ENCODE data around the gene ARX.
A peak's percentile ranks its signal among the peaks of the same experiment; 100 is the strongest.

Gene ARX

DNA sequence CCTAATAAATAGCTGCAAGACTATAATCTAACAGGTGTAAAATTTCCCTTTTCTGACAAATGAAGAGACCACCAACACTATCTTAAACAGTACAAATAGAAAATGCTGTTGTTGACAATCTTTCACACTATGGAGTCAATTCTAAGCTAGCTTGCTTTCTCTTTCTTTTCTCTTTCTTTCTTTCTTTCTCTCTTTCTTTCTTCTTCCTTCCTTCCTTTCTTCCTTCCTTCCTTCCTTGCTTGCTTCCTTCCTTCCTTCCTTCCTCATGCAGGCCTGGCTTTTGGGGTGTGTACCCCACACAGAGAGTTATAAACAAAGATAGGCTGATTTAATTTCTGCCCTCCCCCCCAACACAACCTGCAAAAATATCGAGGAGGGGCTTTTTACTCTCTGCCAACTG is 8.1 kb upstream of the ARX start:
- no peak overlapping the region for H3K4me3 ChIP-seq (replicated peaks; ENCODE audit: low read depth, low read length)
- DNase-seq (ENCODE audit: extremely low read depth, low read depth), result no peak
- TF ChIP-seq, protein P1, sequence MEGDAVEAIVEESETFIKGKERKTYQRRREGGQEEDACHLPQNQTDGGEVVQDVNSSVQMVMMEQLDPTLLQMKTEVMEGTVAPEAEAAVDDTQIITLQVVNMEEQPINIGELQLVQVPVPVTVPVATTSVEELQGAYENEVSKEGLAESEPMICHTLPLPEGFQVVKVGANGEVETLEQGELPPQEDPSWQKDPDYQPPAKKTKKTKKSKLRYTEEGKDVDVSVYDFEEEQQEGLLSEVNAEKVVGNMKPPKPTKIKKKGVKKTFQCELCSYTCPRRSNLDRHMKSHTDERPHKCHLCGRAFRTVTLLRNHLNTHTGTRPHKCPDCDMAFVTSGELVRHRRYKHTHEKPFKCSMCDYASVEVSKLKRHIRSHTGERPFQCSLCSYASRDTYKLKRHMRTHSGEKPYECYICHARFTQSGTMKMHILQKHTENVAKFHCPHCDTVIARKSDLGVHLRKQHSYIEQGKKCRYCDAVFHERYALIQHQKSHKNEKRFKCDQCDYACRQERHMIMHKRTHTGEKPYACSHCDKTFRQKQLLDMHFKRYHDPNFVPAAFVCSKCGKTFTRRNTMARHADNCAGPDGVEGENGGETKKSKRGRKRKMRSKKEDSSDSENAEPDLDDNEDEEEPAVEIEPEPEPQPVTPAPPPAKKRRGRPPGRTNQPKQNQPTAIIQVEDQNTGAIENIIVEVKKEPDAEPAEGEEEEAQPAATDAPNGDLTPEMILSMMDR (IDR thresholded peaks at IDR 0.05; ENCODE audit: low read depth, low read length, missing control alignments), result no peak

DNA sequence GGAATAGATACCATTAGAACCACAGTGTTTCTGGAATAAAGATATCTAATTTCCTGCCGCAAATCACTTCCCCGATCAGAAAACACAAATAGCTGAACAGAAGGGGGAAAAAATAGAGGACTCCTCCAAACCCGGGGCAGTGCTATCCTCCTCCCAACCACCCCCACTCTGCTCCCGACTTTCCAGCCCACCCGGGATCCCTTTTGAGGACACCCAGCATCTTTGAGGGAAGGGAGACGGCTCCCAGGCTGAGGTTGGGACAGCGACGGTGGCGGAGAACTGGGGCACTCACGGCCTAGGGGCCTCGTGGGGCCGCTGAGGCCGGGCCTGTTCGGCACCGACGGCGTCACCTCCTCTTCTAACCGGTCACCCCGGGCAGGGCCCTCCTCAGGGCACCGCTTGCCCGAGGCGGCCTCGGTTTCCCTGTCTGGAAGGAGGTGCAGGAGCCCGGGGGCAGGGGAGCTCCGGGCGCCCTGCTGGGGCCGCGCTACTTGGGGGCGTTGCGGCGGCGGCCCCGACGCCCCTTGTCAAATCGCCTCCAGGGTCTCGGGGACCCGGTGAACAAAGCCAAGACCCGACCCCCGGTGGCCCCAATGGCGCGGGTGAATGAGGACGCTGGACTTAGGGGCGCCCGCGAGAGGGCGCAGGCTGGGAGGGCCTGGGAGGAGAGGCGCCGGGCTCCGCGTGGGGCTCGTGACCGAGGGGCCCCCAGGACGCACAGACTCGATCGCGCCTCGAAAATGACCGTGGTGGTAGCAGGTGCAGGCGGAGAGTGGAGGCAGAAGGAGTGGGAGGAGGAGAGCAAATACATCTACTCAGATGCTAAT is 6.9 kb upstream of the ARX start:
- DNase-seq (ENCODE audit: extremely low read depth, low read depth), result no peak
- H3K4me3 ChIP-seq (replicated peaks; ENCODE audit: low read depth, low read length), result no peak overlapping the region
- TF ChIP-seq, protein P1 (IDR thresholded peaks at IDR 0.05; ENCODE audit: low read depth, low read length, missing control alignments), result no peak

DNA sequence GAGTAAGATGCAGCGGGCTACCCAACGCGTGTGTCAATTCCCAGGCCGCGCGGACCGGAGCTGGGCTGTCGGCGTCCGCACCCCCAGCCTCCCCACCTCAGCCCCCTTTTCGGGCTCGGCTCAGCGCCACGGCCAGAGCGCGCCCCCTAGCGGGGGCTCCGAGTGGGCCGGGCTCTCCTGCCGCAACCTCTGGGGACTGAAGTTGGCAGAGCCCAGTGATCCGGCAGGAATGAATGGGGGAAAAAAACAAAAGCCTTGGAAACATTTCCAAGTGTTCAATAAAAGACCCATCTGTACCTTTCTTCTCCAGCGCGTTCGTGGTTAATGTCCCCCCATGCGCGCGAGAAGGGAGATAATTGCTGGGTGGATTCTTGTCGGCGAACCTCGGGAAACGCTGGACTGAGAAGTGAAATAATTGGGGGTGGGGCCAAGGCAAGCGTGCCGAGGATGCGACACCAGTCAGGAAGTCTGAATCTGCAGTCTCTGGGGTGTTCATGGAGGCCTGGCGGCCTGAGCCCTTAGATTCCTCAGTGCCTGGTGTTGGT is 5.2 kb upstream of the ARX start:
- no peak for DNase-seq (ENCODE audit: extremely low read depth, low read depth)
- TF ChIP-seq, protein P1 (IDR thresholded peaks at IDR 0.05; ENCODE audit: low read depth, low read length, missing control alignments), result peak; percentile 61
- H3K4me3 ChIP-seq (replicated peaks; ENCODE audit: low read depth, low read length), result no peak overlapping the region

DNA sequence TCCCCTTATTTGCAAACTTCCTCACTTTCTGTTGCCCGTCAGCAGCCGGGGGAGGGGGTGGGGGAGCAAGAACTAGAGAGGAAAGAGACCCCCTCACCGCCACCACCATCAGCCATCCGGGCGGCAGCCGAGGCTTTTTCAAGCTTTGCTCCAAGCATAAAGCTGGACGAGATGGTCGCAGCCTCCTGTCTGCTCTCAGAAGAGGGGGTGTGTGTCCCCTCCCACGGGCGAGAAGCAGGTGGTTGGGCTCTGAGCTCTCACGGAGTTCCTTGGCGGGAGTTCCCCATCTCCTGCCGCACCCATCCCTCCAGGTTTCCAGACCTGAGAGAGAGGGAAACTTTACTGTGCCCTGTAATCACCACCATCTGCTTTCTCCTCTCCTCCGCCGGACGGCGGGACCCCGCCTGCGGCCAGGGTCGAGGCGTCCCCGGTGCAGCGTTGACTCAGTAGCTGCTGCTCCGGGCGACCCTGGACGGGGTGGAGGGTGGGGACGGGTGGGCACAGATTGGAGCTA is 4.7 kb upstream of the ARX start:
- TF ChIP-seq, protein P1 (IDR thresholded peaks at IDR 0.05; ENCODE audit: low read depth, low read length, missing control alignments), result no peak
- no peak for DNase-seq (ENCODE audit: extremely low read depth, low read depth)
- H3K4me3 ChIP-seq (replicated peaks; ENCODE audit: low read depth, low read length), result no peak overlapping the region

DNA sequence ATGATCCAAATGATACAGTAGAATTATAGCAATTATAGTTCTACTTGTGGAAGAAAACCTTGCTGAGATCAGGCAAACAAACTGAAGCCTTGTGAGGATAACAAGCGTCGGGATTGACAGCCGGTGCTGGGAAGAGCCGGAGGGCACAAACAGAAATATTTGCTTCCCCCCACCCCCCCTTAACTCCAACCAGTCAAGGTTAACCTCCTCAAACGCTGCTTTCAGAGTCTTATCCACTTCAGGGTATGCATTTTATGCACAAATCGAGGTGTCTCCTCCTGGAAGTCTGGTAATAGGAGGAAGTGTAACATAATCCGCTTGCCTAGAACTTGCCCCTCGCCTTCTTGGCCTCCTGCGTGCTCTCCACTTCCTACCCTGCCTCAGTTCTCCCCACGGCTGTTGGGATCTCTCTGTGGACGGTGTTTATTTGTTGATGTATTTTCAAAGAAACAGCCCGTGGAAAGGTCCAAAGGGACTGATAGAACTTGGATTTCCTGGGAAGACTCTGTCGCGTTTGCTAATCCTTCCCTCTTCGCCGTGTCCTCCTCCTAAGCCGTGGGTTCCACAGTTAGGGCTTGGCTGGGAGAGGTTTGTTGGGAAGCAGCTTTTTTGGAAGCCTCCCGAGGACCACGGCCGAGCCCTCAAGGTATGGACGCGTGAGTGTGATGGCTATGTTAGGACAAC is 4.1 kb upstream of the ARX start:
- H3K4me3 ChIP-seq (replicated peaks; ENCODE audit: low read depth, low read length), result no peak overlapping the region
- TF ChIP-seq, protein P1 (IDR thresholded peaks at IDR 0.05; ENCODE audit: low read depth, low read length, missing control alignments), result no peak
- no peak for DNase-seq (ENCODE audit: extremely low read depth, low read depth)

DNA sequence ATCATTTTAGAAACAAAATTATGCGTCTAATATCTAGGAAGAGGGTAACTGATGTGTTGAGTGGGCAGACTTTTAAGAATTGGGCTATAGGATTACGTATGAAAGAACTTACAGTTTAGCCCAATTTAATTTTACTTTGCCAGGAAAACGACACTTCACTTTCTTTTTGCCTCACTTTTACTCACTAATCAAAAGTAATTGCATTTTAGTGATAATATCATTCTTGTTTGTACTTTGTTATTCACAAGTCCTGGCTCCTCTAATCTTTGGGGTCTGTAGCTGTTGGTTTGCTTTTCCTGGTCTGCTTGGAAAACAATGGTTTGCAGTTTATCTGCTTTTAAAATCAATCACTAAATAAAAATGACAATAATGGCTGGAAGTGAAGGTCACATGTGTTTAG is 2.9 kb upstream of the ARX start:
- no peak for DNase-seq (ENCODE audit: extremely low read depth, low read depth)
- no peak overlapping the region for H3K4me3 ChIP-seq (replicated peaks; ENCODE audit: low read depth, low read length)
- TF ChIP-seq, protein P1 (IDR thresholded peaks at IDR 0.05; ENCODE audit: low read depth, low read length, missing control alignments), result no peak
